ENCODE results near the gene GPNMB.
"Not testable (repeated sequence)": the region's sequence is repeated elsewhere in the genome, so short reads cannot be mapped to it uniquely, and the experiment has no call there.

The GPNMB gene

DNA sequence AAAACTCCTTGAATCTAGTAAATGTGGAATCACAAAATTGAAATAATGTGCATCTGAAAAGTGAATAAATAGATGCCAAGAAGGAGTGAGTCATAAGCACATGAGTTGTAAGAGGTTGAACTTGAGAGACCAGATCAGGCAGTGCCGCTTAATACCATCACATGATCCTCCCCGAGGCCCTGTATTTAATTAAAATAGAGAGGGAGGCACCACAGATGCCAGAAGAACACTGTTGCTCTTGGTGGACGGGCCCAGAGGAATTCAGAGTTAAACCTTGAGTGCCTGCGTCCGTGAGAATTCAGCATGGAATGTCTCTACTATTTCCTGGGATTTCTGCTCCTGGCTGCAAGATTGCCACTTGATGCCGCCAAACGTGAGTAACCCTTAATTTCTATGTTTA is at the start of gene GPNMB:
Gene GPNMB, plus strand, starts transcription at position 221 of the 400 bp plus-strand sequence. Its CDS starts 83 bp downstream, at position 304.
- H3K27ac ChIP-seq: no peak within 1 kb of the TSS
- DNase-seq (ENCODE audit: low read depth, low spot score): peak; percentile 46

DNA sequence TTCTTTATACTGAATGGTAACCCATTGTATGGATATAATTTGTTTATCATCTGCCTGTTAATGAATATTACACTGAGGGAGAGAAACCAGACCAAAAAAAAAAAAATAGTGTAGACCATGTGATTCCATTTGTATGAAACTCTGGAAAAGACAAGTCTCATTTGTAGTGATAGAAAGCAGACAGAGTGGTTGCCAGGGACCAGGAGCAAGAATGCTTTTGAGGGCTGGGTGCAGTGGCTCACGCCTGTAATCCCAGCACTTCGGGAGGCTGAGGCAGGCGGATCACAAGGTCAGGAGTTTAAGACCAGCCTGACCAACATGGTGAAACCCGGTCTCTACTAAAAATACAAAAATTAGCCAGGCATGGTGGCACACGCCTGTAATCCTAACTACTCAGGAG is 48.8 kb upstream of the GPNMB start:
- not testable (repeated sequence) for H3K27ac ChIP-seq; DNase-seq (ENCODE audit: low read depth, low spot score)

DNA sequence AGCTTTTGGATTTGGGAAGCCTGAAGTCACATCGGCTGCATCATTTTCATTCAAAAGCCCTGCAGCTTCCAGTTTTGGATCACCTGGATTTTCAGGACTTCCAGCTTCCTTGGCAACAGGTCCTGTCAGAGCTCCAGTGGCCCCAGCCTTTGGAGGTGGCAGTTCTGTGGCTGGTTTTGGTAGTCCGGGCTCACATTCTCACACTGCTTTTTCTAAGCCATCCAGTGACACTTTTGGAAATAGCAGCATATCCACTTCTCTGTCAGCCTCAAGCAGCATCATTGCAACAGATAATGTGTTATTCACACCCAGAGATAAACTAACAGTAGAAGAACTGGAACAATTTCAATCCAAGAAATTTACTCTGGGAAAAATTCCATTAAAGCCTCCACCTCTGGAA is 46.2 kb upstream of the GPNMB start:
- no peak for DNase-seq (ENCODE audit: low read depth, low spot score)
- H3K27ac ChIP-seq: no peak overlapping the region

DNA sequence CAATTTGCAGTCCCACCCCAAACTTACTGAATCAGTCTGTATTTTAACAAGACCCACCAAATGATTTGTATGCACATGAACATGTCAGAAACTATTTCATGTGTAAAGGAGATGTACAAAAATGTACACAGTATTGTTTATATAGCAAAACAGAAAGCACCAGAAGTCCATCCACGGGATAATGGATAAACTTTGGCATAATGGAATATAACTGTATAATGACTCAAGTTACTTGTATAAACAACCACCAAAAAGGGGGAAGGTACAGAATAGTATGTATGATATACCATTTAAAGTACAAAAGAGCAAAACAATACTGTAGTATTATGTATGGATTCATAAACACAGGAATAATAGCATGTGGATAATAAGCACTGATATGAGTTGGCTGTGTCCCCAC is 42.3 kb upstream of the GPNMB start:
- H3K27ac ChIP-seq: no peak overlapping the region
- DNase-seq (ENCODE audit: low read depth, low spot score): no peak

DNA sequence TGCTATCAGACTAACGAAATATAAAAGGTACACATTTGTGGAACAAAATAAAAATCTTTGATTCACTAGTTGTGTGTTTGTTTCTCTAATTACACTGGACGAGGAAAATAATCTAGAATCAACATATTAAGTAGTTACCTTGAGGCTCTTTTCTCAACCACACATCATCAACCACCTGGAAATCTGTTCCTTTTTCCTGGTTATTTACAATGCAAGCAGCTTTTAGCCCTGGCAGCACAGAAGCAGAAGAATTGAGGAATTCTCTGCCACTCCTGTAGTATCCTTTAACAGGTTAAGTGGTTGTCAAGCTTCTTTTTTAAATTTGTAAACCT is 41.0 kb upstream of the GPNMB start:
- no peak overlapping the region for H3K27ac ChIP-seq
- no peak for DNase-seq (ENCODE audit: low read depth, low spot score)

DNA sequence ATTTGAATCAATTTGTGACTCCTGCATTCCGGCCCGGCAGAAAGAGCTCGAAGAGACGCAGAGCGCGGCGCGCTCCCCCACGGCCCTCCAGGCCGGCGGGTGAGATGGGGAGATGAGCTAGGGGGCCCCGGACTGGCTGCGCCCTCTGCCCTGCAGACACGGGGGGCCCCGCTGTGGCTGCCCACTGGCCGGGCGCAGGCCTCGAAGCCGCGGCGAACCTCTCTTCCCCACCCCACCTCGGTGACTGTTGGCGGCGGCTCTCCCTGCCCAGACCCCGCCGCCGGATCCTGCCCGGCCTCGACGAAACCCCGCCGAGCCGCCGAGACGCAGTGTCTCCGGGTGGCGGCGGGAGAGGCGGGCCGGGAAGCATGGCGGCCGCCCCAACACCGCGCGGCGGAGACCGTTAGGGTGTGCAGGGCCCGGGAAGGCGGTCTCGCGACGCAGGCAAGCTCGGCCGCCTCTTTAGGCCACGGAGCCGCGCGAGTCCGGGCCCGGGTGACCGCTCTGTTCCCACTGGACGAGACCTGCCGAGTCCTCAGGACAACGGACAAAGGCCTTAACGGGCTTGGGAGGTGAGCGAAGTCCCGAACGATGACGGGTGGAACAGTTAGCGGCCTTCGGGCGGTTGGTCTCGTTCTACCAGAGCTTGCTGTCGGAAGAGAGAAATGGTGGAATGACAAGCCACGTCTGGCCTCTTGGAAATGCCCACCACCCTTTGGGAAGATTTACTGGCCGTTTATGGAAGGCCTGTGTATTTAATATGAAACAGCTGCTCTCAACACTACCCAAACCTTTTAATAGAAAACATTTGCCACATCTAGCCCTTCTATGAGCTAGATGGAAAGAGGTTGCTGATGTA is 40.4 kb upstream of the GPNMB start:
- DNase-seq (ENCODE audit: low read depth, low spot score): no peak
- no peak overlapping the region for H3K27ac ChIP-seq

DNA sequence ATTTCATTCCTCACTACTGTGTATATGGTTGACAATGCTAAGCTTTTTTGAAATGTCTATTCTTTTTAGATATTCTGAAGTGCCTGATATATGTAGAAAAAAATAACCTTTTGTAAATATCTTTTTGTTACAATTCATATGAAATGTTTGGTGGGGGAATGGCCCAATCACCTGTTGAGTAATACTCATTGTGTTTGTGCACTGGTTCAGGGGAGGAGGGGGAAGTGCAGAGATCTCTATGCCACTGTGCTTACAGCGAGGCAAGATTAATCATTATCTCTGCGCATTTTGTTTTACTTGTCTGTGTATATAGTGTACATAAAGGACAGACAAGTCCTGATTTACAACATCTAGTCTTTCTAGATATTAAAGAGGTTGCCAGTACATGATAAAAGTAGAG is 39.6 kb upstream of the GPNMB start:
- no peak overlapping the region for H3K27ac ChIP-seq
- no peak for DNase-seq (ENCODE audit: low read depth, low spot score)

DNA sequence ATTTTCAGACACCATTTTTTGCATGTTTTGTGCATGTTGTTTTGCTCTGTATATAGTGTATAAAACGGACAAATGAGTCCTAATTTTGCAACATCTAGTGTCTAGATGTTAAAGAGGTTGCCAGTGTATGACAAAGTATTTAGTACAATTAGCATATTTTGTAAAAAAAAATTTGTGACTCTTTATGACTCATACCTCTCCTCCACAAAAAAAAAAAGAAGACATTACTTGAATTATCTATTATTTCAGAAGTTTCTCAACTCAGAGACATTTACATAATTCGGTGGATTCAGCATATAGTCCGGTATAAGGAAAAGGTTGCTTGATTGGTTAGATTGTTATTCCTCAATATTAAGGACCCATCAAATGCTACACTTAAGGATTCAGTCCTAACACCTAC is 38.7 kb upstream of the GPNMB start:
- no peak overlapping the region for H3K27ac ChIP-seq
- DNase-seq (ENCODE audit: low read depth, low spot score): no peak

DNA sequence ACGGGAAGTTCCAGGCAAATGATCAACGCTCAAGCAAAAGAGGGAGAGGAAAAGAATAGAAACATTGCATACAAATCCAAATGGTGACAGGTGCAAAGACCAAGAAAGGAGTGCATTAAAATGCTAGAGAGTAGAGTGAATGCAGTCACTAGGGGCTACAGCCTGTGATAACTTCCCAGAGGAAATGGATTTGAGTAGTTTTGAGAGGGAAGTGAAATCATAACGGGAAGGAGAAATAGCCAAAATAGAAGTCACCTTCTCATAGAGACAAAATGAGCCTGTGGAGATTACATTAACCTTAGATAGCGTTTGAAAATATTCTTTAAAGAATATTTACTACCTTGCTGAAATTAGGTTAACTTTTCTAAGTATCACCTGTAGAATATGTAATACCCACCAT is 38.3 kb upstream of the GPNMB start:
- no peak overlapping the region for H3K27ac ChIP-seq
- DNase-seq (ENCODE audit: low read depth, low spot score): no peak

DNA sequence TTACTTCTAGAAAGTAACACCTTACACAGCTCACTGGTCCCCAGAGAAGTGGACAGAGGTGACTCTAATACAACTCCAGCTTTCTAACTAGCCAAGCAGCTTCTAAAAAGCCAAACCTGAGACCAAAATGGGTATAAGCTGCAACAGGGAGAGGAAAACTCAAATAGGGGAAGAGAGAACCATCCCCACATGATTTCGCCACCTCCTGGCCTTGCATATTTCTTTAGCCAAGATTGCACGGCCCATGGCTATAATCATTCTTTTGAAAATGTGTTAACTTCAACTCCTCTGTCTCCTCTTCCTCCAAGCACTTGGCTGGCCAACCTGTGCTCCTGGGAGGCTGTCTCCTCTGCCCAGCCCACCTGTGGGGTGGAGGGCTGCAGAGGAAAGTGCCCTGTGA is 36.1 kb upstream of the GPNMB start:
- H3K27ac ChIP-seq: no peak overlapping the region
- no peak for DNase-seq (ENCODE audit: low read depth, low spot score)

DNA sequence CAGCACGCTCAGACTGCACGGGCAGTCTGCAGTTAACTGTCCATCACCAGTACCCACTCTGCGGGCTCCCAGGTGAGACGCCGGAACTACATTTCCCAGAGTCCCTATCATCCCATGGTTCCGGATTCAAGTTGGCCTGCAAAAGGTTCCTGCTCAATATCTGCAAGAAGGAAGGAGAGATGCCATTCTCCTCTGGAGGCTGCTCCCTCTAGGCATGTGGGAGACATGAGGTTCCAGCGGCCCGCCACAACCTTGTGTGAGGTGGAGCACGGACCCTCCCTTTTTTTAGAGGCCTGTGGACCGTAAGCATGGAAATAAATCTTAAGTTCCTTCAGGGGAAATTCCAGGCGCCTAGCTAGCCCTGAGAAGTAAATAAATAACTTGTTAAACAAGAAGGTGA is 35.0 kb upstream of the GPNMB start:
- DNase-seq (ENCODE audit: low read depth, low spot score): no peak
- H3K27ac ChIP-seq: no peak overlapping the region

DNA sequence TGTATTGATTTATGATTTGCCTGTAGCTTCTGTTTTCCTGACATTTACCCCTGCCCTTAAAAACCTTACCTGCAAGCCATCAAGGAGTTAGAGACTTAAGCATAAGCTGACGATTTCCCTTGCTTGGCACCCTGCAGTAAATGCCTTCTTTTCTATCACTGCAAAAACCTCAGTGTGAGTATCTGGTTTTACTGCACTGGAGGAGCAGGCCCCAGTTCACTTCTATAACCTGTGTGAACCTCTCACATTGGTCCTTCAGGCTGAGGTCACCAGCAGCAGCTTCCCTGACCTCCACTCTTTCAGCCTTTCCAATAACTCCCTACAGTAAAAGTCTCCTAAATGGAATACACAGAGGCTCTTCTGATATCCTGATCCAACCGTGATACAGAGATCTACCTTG is 34.2 kb upstream of the GPNMB start:
- no peak for DNase-seq (ENCODE audit: low read depth, low spot score)
- H3K27ac ChIP-seq: no peak overlapping the region

DNA sequence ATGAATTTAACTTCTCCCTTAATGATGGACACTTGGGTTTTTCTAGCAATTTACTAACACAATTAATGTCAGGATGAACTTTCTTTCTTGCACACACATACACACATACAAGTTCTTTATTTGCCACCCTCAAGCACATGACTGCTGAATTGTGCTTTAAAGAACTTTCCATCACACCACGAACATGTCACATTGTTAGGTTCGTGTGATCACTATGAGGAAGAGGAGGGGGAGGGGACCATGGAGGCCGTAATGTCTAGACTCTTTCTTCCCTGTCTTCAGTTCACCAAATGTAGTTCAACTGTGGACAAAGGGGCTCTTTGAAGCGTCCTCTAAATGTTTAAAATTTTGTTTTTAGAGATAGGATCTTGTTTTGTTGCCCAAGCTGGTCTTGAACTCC is 33.7 kb upstream of the GPNMB start:
- no peak for DNase-seq (ENCODE audit: low read depth, low spot score)
- no peak overlapping the region for H3K27ac ChIP-seq

DNA sequence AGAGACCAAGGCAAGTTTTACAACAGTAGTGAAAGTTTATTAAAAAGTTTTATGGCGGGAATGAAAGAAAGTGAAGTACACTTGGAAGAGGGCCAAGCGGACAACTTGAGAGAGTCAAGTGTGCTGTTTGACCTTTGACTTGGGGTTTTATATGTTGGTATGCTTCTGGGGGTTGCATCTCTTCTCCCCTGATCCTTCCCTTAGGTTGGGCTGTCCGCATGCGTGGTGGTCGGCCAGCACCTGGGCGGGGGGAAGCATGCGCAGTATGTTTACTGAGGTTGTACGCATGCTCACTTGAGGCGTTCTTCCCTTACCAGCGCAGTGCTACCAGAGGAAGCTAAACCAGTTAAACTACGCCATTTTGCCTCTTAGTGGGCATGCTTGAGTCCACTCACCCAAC is 32.8 kb upstream of the GPNMB start:
- H3K27ac ChIP-seq: no peak overlapping the region
- DNase-seq (ENCODE audit: low read depth, low spot score): no peak

DNA sequence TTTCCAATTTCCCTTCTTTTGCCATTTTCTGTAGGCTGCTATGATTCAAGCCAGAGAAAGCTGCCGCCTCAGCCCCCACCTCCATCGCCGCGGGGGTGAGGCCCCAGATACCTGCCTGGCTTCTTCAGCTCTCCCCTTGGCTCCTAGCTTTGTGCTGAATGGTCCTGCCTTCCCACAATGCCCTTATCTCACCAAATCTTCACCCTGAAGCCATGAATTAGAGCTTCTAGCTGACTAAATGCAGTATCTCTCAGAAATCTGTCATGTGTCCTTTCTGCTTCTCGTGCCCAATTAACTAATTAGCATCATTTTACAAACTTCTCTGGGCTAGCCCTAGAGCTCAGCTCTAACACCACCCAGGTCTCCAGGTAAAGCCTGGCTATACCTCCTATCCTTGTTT is 32.2 kb upstream of the GPNMB start:
- no peak for DNase-seq (ENCODE audit: low read depth, low spot score)
- no peak overlapping the region for H3K27ac ChIP-seq

DNA sequence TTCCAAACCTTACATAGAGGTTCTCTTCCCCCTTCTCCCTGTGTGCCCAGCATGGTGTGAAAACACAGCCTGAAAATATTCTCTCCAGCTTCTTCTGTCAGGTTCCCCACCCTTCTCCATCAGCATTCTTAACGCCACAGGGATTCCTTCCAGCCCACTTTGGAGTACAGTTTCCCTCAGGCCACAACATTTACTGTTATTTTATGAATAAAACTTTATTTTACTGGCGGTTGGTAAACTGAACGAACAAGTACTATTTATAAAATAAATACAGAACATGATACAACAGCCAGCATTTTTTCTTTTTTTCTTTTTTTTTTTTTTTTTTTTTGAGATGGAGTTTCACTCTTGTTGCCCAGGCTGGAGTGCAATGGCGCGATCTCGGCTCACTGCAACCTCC is 31.6 kb upstream of the GPNMB start:
- H3K27ac ChIP-seq: no peak overlapping the region
- DNase-seq (ENCODE audit: low read depth, low spot score): no peak

DNA sequence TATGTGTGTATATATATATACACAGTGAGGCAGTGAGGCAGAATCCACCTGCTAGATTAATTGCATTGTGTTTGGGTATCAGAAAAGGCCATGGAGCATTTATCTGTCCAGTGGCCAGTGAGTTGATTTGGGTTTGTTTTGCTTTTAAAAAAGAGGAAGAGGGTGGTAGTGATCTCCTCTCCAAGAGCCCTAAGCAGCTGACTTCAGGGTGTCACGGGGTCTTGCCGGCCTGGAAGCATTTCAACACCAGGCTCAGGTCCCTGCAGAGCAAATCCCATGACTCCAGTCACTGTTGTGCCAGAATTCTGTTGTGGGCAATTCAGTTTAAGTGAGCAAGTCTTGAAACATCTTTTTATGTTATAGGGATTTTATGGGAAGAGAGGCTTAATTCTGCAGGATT is 30.6 kb upstream of the GPNMB start:
- no peak for DNase-seq (ENCODE audit: low read depth, low spot score)
- no peak overlapping the region for H3K27ac ChIP-seq

DNA sequence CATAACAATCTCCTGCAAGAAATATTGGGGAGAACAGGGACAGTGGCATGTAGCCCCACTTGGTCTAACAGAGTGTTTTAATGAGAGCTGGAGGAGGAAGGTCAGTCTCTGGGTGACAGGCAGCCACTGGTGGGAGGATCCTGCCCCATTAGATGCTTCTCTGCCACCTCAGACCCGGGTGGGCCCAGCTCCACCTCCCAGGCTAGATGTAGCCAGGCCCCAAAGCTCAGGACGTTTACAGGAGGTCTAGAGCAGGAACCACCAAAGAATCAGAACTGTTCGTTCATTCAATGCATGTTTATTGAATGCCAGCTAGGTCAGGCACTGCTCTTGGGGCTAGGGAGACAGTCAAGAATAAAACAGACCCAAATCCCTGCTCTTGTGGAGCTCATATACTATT is 28.4 kb upstream of the GPNMB start:
- H3K27ac ChIP-seq: no peak overlapping the region
- no peak for DNase-seq (ENCODE audit: low read depth, low spot score)

DNA sequence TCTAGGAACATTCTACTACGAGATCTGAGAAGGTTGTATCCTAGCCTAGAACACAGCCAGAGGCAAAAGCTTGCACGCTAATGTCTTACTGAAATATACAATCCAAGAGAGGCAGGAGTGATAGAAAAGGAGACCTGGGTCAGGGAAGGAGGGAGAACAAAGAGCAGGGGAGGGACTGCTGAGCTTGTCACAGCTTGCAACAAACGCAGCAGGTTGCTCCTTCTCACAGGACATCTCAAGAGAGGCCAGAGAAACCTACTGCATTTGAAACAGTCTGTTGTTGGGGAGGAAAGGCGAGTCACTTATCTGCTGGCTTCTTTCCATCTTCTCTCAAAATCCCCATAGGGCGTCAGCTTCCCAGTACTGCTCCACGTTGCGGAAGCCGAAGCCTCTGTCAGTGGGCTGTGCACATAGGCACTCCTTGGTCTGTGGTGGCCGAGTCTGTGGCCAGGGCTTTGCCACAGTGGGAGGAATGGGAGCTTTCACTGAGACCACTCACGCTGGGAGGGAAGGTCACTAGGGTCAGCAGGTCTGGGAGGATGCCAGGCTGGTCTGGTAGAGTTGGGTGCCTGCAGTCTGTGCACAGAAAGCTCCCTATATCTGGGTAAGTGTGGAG is 25.8 kb upstream of the GPNMB start:
- H3K27ac ChIP-seq: no peak overlapping the region
- no peak for DNase-seq (ENCODE audit: low read depth, low spot score)

DNA sequence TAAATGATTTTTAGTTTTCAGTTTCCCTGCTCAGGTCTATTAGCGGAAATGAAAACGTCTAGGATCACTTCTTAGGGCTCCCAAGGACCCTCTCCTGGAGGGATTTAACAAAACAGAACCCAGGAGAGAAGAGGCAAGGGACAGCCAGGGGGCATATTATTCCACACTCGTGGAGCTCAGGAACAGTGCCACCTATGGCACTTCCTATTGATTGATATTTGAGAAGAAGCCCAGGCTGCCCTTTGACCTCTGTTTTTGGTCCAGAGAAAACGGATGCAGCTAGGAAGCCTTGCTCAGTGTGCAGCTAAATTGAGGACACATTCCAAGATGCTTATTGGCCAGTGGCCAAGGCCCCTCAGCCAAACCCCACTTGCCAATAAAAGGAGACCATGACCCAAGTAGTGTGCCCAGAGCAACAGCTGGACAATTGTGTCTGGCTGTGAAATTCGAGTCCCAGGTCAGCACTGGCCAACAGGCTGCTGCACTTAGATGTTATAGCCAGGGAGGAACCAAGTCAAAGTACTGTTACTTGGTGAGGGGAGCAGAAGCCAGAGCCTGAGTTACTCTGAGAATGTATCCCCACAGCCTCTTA is 24.0 kb upstream of the GPNMB start:
- H3K27ac ChIP-seq: no peak overlapping the region
- DNase-seq (ENCODE audit: low read depth, low spot score): no peak

DNA sequence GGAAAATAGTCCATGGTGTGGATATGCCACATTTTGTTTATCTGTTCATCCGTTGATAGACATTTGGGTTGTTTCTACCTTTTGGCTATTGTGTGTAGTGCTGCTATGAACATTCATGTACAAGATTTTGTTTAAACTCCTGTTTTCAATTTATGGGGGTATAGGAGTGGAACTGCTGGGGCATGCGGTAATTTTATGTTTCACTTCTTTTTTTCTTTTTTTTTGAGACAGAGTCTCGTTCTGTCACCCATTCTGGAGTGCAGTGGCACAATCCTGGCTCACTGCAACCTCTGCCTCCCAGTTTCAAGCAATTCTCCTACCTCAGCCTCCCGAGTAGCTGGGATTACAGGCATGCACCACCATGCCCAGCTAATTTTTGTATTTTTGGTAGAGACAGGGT is 22.2 kb upstream of the GPNMB start:
- not testable (repeated sequence) for H3K27ac ChIP-seq; DNase-seq (ENCODE audit: low read depth, low spot score)
